SJCRH30 (cell line): ENCODE data around the gene CCDC88C. TPM values are rescaled to one million over a fixed set of nuclear protein-coding genes. Genes with fewer than 3 reads are reported as not detected.

Source experiments
- DNase-seq, 2 experiments: peaks; one replicate each; pipeline ENCODE4 v3.0.0-alpha.2; 2015 to 2020
- H3K27ac ChIP-seq: fragments of 250-450 bp; sonication (Bioruptor Pico); 2 replicates; pipeline ENCODE4 v1.5.1; 2020; ENCODE audit warnings: mild to moderate bottlenecking, moderate library complexity
- H3K27me3 ChIP-seq: fragments of 250-450 bp; sonication (Bioruptor Pico); 2 replicates; pipeline ENCODE4 v1.5.1; 2020; ENCODE audit warnings: mild to moderate bottlenecking, moderate library complexity
- H3K36me3 ChIP-seq: fragments of 250-450 bp; sonication (Bioruptor Pico); 2 replicates; pipeline ENCODE4 v1.5.1; 2020; ENCODE audit warnings: mild to moderate bottlenecking, moderate library complexity
- H3K4me1 ChIP-seq: fragments of 250-450 bp; sonication (Bioruptor Pico); 2 replicates; pipeline ENCODE4 v1.5.1; 2020; ENCODE audit warnings: mild to moderate bottlenecking, moderate library complexity
- H3K4me3 ChIP-seq: fragments of 250-450 bp; sonication (Bioruptor Pico); 2 replicates; pipeline ENCODE4 v1.5.1; 2020; ENCODE audit warnings: mild to moderate bottlenecking, moderate library complexity
- H3K9me3 ChIP-seq: fragments of 250-450 bp; sonication (Bioruptor Pico); replicated peaks from 2 replicates; pipeline ENCODE4 v1.5.1; 2020; ENCODE audit warnings: mild to moderate bottlenecking, moderate library complexity
- total RNA-seq: library from RNA; depleted of rRNA; stranded (reverse); fragments of >200 nt; shearing (Covaris generic); gene quantifications from 2 replicates; pipeline ENCODE4 v1.2.3, GENCODE V29; 2014

The CCDC88C gene
- total RNA-seq, 1 experiment from 2014 or later, result 8.9 TPM

GRCh38 chr14:91424813-91425530 lies 7.4 kb upstream of the CCDC88C start:
- no peaks in the 10 kb centered on the region for H3K4me1 ChIP-seq
- no peak overlapping the region for H3K4me3 ChIP-seq
- no peaks in the 10 kb centered on the region for H3K36me3 ChIP-seq
- H3K27ac ChIP-seq, result no peak overlapping the region
- H3K27me3 ChIP-seq, result no peaks in the 10 kb centered on the region
- DNase-seq, result no peak
- no peaks in the 10 kb centered on the region for H3K9me3 ChIP-seq

GRCh38 chr14:91420686-91421085 lies 3.1 kb upstream of the CCDC88C start:
- peaks cover 14% of the 10 kb centered on the region for H3K4me1 ChIP-seq
- no peak overlapping the region for H3K4me3 ChIP-seq
- H3K9me3 ChIP-seq, result no peaks in the 10 kb centered on the region
- no peak overlapping the region for H3K27ac ChIP-seq
- peak; percentile 19 to 20 for DNase-seq
- no peaks in the 10 kb centered on the region for H3K27me3 ChIP-seq
- H3K36me3 ChIP-seq, result no peaks in the 10 kb centered on the region

GRCh38 chr14:91419451-91419850 lies 1.8 kb upstream of the CCDC88C start:
- H3K4me3 ChIP-seq, result no peak overlapping the region
- no peak for DNase-seq
- H3K36me3 ChIP-seq, result no peaks in the 10 kb centered on the region
- peaks cover 14% of the 10 kb centered on the region for H3K4me1 ChIP-seq
- no peak overlapping the region for H3K27ac ChIP-seq
- H3K9me3 ChIP-seq, result no peaks in the 10 kb centered on the region
- H3K27me3 ChIP-seq, result no peaks in the 10 kb centered on the region

GRCh38 chr14:91419044-91419397 lies 1.4 kb upstream of the CCDC88C start:
- no peaks in the 10 kb centered on the region for H3K9me3 ChIP-seq
- no peak overlapping the region for H3K4me3 ChIP-seq
- peaks cover 14% of the 10 kb centered on the region for H3K4me1 ChIP-seq
- H3K27me3 ChIP-seq, result no peaks in the 10 kb centered on the region
- no peaks in the 10 kb centered on the region for H3K36me3 ChIP-seq
- no peak overlapping the region for H3K27ac ChIP-seq
- no peak for DNase-seq

GRCh38 chr14:91418387-91419043 lies 895 bp upstream of the CCDC88C start:
- H3K27ac ChIP-seq, result no peak overlapping the region
- H3K4me1 ChIP-seq, result peaks cover 14% of the 10 kb centered on the region
- H3K36me3 ChIP-seq, result no peaks in the 10 kb centered on the region
- peak; percentile 72 to 75 for DNase-seq
- no peaks in the 10 kb centered on the region for H3K9me3 ChIP-seq
- no peaks in the 10 kb centered on the region for H3K27me3 ChIP-seq
- H3K4me3 ChIP-seq, result peak overlapping the region; percentile 64

- peak; percentile 37 to 48 for DNase-seq
- Histone ChIP-seq H3K4me3 (peak overlapping the region; percentile 64), H3K27me3 (no peaks in the 10 kb centered on the region), H3K27ac (no peak overlapping the region), H3K36me3 (no peaks in the 10 kb centered on the region), H3K4me1 (peaks cover 14% of the 10 kb centered on the region), H3K9me3 (no peaks in the 10 kb centered on the region)
Observed at GRCh38 chr14:91417983-91418386, 365 bp upstream of the CCDC88C start.

- no peak for DNase-seq
- Histone ChIP-seq H3K27me3 (no peaks in the 10 kb centered on the region), H3K9me3 (no peaks in the 10 kb centered on the region), H3K36me3 (no peaks in the 10 kb centered on the region), H3K4me1 (peaks cover 14% of the 10 kb centered on the region), H3K27ac (no peak overlapping the region), H3K4me3 (peak overlapping the region; percentile 64)
Observed at GRCh38 chr14:91416744-91417119, 888 bp downstream of the CCDC88C start.

GRCh38 chr14:91415794-91416743 lies 1.6 kb downstream of the CCDC88C start:
- Histone ChIP-seq H3K27me3 (no peaks in the 10 kb centered on the region), H3K27ac (no peak overlapping the region), H3K36me3 (no peaks in the 10 kb centered on the region), H3K4me3 (peak overlapping the region; percentile 64), H3K4me1 (peaks cover 14% of the 10 kb centered on the region), H3K9me3 (no peaks in the 10 kb centered on the region)
- peak in 1 of 2 experiments; percentile 19 for DNase-seq

- no peak overlapping the region for H3K4me3 ChIP-seq
- DNase-seq, result no peak
- H3K27ac ChIP-seq, result no peak overlapping the region
- no peaks in the 10 kb centered on the region for H3K36me3 ChIP-seq
- H3K4me1 ChIP-seq, result peaks cover 14% of the 10 kb centered on the region
- no peaks in the 10 kb centered on the region for H3K9me3 ChIP-seq
- H3K27me3 ChIP-seq, result no peaks in the 10 kb centered on the region
Observed at GRCh38 chr14:91414475-91414833, 3.2 kb downstream of the CCDC88C start.

- no peak overlapping the region for H3K4me3 ChIP-seq
- H3K4me1 ChIP-seq, result peaks cover 14% of the 10 kb centered on the region
- H3K36me3 ChIP-seq, result no peaks in the 10 kb centered on the region
- H3K9me3 ChIP-seq, result no peaks in the 10 kb centered on the region
- H3K27ac ChIP-seq, result no peak overlapping the region
- H3K27me3 ChIP-seq, result no peaks in the 10 kb centered on the region
- DNase-seq, result no peak
Observed at GRCh38 chr14:91413547-91414474, 3.8 kb downstream of the CCDC88C start.

- H3K4me3 ChIP-seq, result no peak overlapping the region
- H3K4me1 ChIP-seq, result peaks cover 10% of the 10 kb centered on the region
- no peak overlapping the region for H3K27ac ChIP-seq
- no peak for DNase-seq
- H3K36me3 ChIP-seq, result no peaks in the 10 kb centered on the region
- H3K9me3 ChIP-seq, result no peaks in the 10 kb centered on the region
- H3K27me3 ChIP-seq, result no peaks in the 10 kb centered on the region
Observed at GRCh38 chr14:91412939-91413338, 4.7 kb downstream of the CCDC88C start.

- no peak for DNase-seq
Observed at GRCh38 chr14:91410771-91411536, 6.7 kb downstream of the CCDC88C start.

GRCh38 chr14:91409928-91410718 lies 7.5 kb downstream of the CCDC88C start:
- no peaks in the 10 kb centered on the region for H3K9me3 ChIP-seq
- no peak for DNase-seq
- no peaks in the 10 kb centered on the region for H3K4me1 ChIP-seq
- no peaks in the 10 kb centered on the region for H3K36me3 ChIP-seq
- H3K27ac ChIP-seq, result 0 out of 2 replicates have a peak overlapping the region, but pooled peaks have one; percentile 6
- no peak overlapping the region for H3K4me3 ChIP-seq
- H3K27me3 ChIP-seq, result no peaks in the 10 kb centered on the region

More at GRCh38 chr14:91410771-91411536, 6.7 kb downstream of the CCDC88C start:
- H3K27me3 ChIP-seq, result no peaks in the 10 kb centered on the region
- 0 out of 2 replicates have a peak overlapping the region, but pooled peaks have one; percentile 6 for H3K27ac ChIP-seq
- H3K4me1 ChIP-seq, result peaks cover 2% of the 10 kb centered on the region
- H3K4me3 ChIP-seq, result no peak overlapping the region
- no peaks in the 10 kb centered on the region for H3K36me3 ChIP-seq
- H3K9me3 ChIP-seq, result no peaks in the 10 kb centered on the region
